HCT116 (cell line): ENCODE measurements around the gene HOXD11.

Experiments used
- FOSL1 ChIP-seq: IDR thresholded peaks from 2 replicates; pipeline ENCODE4 v1.6.1; 2012; ENCODE audit warnings: low read depth
- SIN3A ChIP-seq: IDR thresholded peaks from 2 replicates; pipeline ENCODE4 v1.6.1; 2012; ENCODE audit warnings: low read depth
- TF ChIP-seq, protein P1 (sequence below), 3 experiments: fragments of 200-600 bp in 1 of 3; sonication (generic) in 1 of 3; IDR thresholded peaks in 2 of 3; conservative IDR thresholded peaks in 1 of 3; 2 replicates each; pipeline ENCODE4 v1.5.1; 2012 to 2017; ENCODE audit warnings: low read depth in 2 of 3, low read length in 2 of 3, antibody characterized with exemption in 1 of 3, borderline replicate concordance in 1 of 3, control low read depth in 1 of 3, mild to moderate bottlenecking in 1 of 3, mixed read lengths in 1 of 3, mixed run types in 1 of 3, moderate library complexity in 1 of 3; ENCODE audit not compliant: insufficient read depth in 1 of 3
- TF ChIP-seq, protein P2 (sequence below): IDR thresholded peaks from 2 replicates; pipeline ENCODE4 v1.6.1; 2012; ENCODE audit warnings: low read depth

- TF ChIP-seq SIN3A (no peak), FOSL1 (no peak)
- TF ChIP-seq, protein P1, sequence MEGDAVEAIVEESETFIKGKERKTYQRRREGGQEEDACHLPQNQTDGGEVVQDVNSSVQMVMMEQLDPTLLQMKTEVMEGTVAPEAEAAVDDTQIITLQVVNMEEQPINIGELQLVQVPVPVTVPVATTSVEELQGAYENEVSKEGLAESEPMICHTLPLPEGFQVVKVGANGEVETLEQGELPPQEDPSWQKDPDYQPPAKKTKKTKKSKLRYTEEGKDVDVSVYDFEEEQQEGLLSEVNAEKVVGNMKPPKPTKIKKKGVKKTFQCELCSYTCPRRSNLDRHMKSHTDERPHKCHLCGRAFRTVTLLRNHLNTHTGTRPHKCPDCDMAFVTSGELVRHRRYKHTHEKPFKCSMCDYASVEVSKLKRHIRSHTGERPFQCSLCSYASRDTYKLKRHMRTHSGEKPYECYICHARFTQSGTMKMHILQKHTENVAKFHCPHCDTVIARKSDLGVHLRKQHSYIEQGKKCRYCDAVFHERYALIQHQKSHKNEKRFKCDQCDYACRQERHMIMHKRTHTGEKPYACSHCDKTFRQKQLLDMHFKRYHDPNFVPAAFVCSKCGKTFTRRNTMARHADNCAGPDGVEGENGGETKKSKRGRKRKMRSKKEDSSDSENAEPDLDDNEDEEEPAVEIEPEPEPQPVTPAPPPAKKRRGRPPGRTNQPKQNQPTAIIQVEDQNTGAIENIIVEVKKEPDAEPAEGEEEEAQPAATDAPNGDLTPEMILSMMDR (IDR thresholded peaks at IDR 0.05 in 2 of 3, conservative IDR thresholded peaks at IDR 0.05 in 1 of 3; ENCODE audit: borderline replicate concordance in 1 of 3, insufficient read depth in 1 of 3, low read depth in 2 of 3, low read length in 2 of 3), result no peak
- TF ChIP-seq, protein P2, sequence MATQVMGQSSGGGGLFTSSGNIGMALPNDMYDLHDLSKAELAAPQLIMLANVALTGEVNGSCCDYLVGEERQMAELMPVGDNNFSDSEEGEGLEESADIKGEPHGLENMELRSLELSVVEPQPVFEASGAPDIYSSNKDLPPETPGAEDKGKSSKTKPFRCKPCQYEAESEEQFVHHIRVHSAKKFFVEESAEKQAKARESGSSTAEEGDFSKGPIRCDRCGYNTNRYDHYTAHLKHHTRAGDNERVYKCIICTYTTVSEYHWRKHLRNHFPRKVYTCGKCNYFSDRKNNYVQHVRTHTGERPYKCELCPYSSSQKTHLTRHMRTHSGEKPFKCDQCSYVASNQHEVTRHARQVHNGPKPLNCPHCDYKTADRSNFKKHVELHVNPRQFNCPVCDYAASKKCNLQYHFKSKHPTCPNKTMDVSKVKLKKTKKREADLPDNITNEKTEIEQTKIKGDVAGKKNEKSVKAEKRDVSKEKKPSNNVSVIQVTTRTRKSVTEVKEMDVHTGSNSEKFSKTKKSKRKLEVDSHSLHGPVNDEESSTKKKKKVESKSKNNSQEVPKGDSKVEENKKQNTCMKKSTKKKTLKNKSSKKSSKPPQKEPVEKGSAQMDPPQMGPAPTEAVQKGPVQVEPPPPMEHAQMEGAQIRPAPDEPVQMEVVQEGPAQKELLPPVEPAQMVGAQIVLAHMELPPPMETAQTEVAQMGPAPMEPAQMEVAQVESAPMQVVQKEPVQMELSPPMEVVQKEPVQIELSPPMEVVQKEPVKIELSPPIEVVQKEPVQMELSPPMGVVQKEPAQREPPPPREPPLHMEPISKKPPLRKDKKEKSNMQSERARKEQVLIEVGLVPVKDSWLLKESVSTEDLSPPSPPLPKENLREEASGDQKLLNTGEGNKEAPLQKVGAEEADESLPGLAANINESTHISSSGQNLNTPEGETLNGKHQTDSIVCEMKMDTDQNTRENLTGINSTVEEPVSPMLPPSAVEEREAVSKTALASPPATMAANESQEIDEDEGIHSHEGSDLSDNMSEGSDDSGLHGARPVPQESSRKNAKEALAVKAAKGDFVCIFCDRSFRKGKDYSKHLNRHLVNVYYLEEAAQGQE, result no peak
These were observed 45.5 kb downstream of the HOXD11 start for GRCh38 chr2:176152350-176153181.
